ENCODE results near the gene SERPINB10.

DNA sequence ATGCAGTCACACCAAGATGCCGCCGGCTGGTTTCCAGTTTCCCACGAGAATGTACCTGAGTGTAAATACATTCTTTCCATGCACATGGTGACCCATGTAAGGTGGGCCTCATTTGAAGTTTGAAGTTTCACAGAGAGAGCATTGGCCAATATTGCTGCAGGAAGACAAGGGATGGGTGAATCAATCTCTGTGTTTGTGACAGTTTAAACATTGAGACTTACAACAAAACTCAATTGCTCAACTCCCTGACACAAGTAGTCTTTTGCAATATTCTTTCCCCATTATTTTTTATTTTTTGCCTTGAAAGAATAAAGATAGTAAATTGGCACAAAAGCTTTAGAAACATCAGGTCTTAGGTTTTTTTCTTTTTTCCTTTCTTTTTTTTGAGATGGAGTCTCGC, 15.2 kb upstream of the SERPINB10 start:
- TF ChIP-seq CTCF (IDR thresholded peaks at IDR 0.05; ENCODE audit: insufficient read depth, low read depth, low read length): no peak
- no peak for TF ChIP-seq EZH2 (IDR thresholded peaks at IDR 0.05; ENCODE audit: insufficient read depth, low read length)
